ENCODE measurements around the gene MTRR. TPM values are rescaled to one million over a fixed set of nuclear protein-coding genes. Genes with fewer than 3 reads are reported as not detected.

The MTRR gene
- total RNA-seq, 2 experiments from 2014 or later: 51.9 to 72.6 TPM

DNA sequence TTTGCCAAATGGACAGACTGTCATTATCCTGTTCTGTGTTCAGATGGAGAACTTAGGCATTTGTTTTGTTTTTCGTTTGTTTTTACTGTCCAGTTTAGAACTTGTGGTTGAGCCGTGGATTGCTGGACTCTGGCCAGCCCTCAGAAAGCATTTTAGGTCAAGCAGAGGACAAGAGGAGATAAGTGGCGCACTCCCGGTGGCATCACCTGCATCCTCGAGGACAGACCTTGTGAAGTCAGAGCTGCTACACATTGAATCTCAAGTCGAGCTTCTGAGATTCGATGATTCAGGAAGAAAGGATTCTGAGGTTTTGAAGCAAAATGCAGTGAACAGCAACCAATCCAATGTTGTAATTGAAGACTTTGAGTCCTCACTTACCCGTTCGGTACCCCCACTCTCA is 8.9 kb downstream of the MTRR start:
- Histone ChIP-seq H3K4me2 (ENCODE audit: low read length) (no peak overlapping the region), H3K27ac (ENCODE audit: low read depth, low read length, poor library complexity, severe bottlenecking) (no peak overlapping the region), H3K36me3 (ENCODE audit: insufficient read depth, low read length) (peaks cover 98% of the 10 kb centered on the region), H3K4me1 (ENCODE audit: insufficient read depth, low read length, poor library complexity, severe bottlenecking) (peaks cover 11% of the 10 kb centered on the region), H3K9me2 (ENCODE audit: insufficient read depth, low read length) (no peaks in the 10 kb centered on the region), H3K79me2 (ENCODE audit: insufficient read depth, low read depth, low read length) (peaks cover 24% of the 10 kb centered on the region), H4K20me1 (ENCODE audit: insufficient read depth, low read length) (peaks cover 6% of the 10 kb centered on the region), H3K4me3 (ENCODE audit: low read depth, low read length, poor library complexity, severe bottlenecking) (no peak overlapping the region), H2AFZ (ENCODE audit: low read length) (no peak overlapping the region), H3K9me3 (ENCODE audit: low read length) (no peaks in the 10 kb centered on the region)
- CTCF ChIA-PET (ENCODE audit: unreplicated experiment): interaction anchor here (2.4 kb wide), 1 partner anchor 9 kb away, joined by 6 read pairs; no protein-coding TSS in a partner anchor
- POLR2A ChIA-PET: no interaction called here
- no peak for DNase-seq (ENCODE audit: low spot score)
- TF ChIP-seq, protein P1, sequence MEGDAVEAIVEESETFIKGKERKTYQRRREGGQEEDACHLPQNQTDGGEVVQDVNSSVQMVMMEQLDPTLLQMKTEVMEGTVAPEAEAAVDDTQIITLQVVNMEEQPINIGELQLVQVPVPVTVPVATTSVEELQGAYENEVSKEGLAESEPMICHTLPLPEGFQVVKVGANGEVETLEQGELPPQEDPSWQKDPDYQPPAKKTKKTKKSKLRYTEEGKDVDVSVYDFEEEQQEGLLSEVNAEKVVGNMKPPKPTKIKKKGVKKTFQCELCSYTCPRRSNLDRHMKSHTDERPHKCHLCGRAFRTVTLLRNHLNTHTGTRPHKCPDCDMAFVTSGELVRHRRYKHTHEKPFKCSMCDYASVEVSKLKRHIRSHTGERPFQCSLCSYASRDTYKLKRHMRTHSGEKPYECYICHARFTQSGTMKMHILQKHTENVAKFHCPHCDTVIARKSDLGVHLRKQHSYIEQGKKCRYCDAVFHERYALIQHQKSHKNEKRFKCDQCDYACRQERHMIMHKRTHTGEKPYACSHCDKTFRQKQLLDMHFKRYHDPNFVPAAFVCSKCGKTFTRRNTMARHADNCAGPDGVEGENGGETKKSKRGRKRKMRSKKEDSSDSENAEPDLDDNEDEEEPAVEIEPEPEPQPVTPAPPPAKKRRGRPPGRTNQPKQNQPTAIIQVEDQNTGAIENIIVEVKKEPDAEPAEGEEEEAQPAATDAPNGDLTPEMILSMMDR (conservative IDR thresholded peaks at IDR 0.05; ENCODE audit: low read length): no peak
- no peak for TF ChIP-seq EZH2phosphoT487 (IDR thresholded peaks at IDR 0.05; ENCODE audit: borderline replicate concordance, low read depth, low read length)
- BruUV-seq (replicated peaks): no TSS peak
- intact Hi-C loops (cut with micrococcal nuclease; ENCODE audit: unreplicated experiment): no loop called here

GRCh38 chr5:7878381-7878873 is 9.5 kb downstream of the MTRR start:
- H3K9me3 ChIP-seq (ENCODE audit: low read length): no peaks in the 10 kb centered on the region
- no peak for DNase-seq (ENCODE audit: low spot score)
- peaks cover 18% of the 10 kb centered on the region for H3K79me2 ChIP-seq (ENCODE audit: insufficient read depth, low read depth, low read length)
- peaks cover 6% of the 10 kb centered on the region; the same call in 1 of the 2 replicates for H4K20me1 ChIP-seq (ENCODE audit: insufficient read depth, low read length)
- intact Hi-C loops (cut with micrococcal nuclease; ENCODE audit: unreplicated experiment): no loop called here
- no peaks in the 10 kb centered on the region for H3K9me2 ChIP-seq (ENCODE audit: insufficient read depth, low read length)
- no peak overlapping the region for H3K27ac ChIP-seq (ENCODE audit: low read depth, low read length, poor library complexity, severe bottlenecking)
- H3K4me3 ChIP-seq (ENCODE audit: low read depth, low read length, poor library complexity, severe bottlenecking): no peak overlapping the region
- no peak overlapping the region for H2AFZ ChIP-seq (ENCODE audit: low read length)
- H3K4me1 ChIP-seq (ENCODE audit: insufficient read depth, low read length, poor library complexity, severe bottlenecking): peaks cover 5% of the 10 kb centered on the region
- POLR2A ChIA-PET: no interaction called here
- no TSS peak for BruUV-seq (replicated peaks)
- no peak overlapping the region for H3K4me2 ChIP-seq (ENCODE audit: low read length)
- H3K36me3 ChIP-seq (ENCODE audit: insufficient read depth, low read length): peaks cover 98% of the 10 kb centered on the region
- CTCF ChIA-PET (ENCODE audit: unreplicated experiment): interaction anchor here (2.4 kb wide), 1 partner anchor 8 kb away, joined by 6 read pairs; no protein-coding TSS in a partner anchor
- TF ChIP-seq EZH2phosphoT487 (IDR thresholded peaks at IDR 0.05; ENCODE audit: borderline replicate concordance, low read depth, low read length): no peak
- TF ChIP-seq, protein P1 (conservative IDR thresholded peaks at IDR 0.05; ENCODE audit: low read length): no peak

DNA sequence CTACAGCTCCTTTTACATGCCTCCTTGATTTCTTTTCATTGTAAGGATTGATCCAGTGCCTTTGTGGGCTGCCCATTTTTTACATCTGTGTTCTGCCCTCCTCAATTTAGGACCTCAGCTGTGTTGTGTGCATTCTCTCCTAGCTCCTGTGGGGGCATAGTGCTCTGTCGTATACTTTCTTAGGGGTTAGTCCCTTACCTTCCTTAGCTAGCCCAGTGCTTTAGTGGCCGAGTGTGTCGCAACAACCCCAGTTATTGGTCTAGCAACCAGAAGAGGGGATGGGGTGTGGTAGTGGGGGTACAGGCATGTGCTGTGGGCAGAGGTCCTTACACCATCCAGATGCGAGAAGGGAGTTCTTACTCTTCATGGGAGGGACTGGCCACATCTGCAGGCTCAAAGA is 12.1 kb downstream of the MTRR start:
- no peaks in the 10 kb centered on the region; the same call in 1 of the 2 replicates for H3K79me2 ChIP-seq (ENCODE audit: insufficient read depth, low read depth, low read length)
- no peak for DNase-seq (ENCODE audit: low spot score)
- no peaks in the 10 kb centered on the region for H3K9me2 ChIP-seq (ENCODE audit: insufficient read depth, low read length)
- no peaks in the 10 kb centered on the region for H3K9me3 ChIP-seq (ENCODE audit: low read length)
- H3K27ac ChIP-seq (ENCODE audit: low read depth, low read length, poor library complexity, severe bottlenecking): no peak overlapping the region
- CTCF ChIA-PET (ENCODE audit: unreplicated experiment): no interaction called here
- no peaks in the 10 kb centered on the region for H3K4me1 ChIP-seq (ENCODE audit: insufficient read depth, low read length, poor library complexity, severe bottlenecking)
- intact Hi-C loops (cut with micrococcal nuclease; ENCODE audit: unreplicated experiment): no loop called here
- no TSS peak for BruUV-seq (replicated peaks)
- POLR2A ChIA-PET: interaction anchor here (1.0 to 1.5 kb wide), 2 partner anchors 8 to 13 kb away, joined by 3 to 4 read pairs; partner anchors contain the start of genes FASTKD3 and MTRR
- H3K4me2 ChIP-seq (ENCODE audit: low read length): no peak overlapping the region
- no peaks in the 10 kb centered on the region; the same call in 1 of the 2 replicates for H4K20me1 ChIP-seq (ENCODE audit: insufficient read depth, low read length)
- H3K4me3 ChIP-seq (ENCODE audit: low read depth, low read length, poor library complexity, severe bottlenecking): no peak overlapping the region
- H2AFZ ChIP-seq (ENCODE audit: low read length): no peak overlapping the region
- no peak for TF ChIP-seq EZH2phosphoT487 (IDR thresholded peaks at IDR 0.05; ENCODE audit: borderline replicate concordance, low read depth, low read length)
- TF ChIP-seq, protein P1 (conservative IDR thresholded peaks at IDR 0.05; ENCODE audit: low read length): 0 out of 2 replicates have a peak, but pooled peaks have one; percentile 21
- H3K36me3 ChIP-seq (ENCODE audit: insufficient read depth, low read length): peaks cover 98% of the 10 kb centered on the region
